Measurements from ENCODE around the gene GRID2. TPM values are rescaled to one million over a fixed set of nuclear protein-coding genes. Genes with fewer than 3 reads are reported as not detected.

GRID2 gene
- total RNA-seq, 6 experiments from 2014 or later: not detected

DNA sequence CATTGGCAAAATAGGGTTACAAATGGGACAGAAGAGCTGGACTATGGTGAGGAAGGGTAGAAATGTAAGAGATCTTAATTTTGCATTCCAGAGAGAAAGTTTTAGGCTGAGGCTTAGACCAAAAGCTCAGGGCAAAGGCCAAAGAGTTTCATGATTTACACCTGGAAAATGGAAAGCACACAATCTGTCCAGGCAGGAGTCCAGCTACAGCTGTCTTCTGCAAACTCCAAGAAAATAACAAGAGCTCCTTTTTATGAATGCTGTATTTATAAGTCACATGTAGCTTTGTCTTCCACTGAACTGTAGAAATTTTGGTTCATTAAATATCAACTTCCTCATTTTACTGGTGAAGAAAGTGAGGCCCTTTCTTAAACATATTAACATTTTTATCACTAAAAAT lies 1236.8 kb downstream of the GRID2 start:
- TF ChIP-seq CTCF (IDR thresholded peaks at IDR 0.05) (no peak), POLR2A (IDR thresholded peaks at IDR 0.05) (no peak)
- no peaks in the 10 kb centered on the region for H3K27me3 ChIP-seq
- no peaks in the 10 kb centered on the region for H3K4me1 ChIP-seq
- no peaks in the 10 kb centered on the region for H3K36me3 ChIP-seq
- no peak for ATAC-seq
- intact Hi-C loops (cut with DNase I): no loop called here
- H3K9me3 ChIP-seq: no peaks in the 10 kb centered on the region
- H3K4me3 ChIP-seq: no peak overlapping the region
- no peak overlapping the region for H3K27ac ChIP-seq
- DNase-seq: no peak

DNA sequence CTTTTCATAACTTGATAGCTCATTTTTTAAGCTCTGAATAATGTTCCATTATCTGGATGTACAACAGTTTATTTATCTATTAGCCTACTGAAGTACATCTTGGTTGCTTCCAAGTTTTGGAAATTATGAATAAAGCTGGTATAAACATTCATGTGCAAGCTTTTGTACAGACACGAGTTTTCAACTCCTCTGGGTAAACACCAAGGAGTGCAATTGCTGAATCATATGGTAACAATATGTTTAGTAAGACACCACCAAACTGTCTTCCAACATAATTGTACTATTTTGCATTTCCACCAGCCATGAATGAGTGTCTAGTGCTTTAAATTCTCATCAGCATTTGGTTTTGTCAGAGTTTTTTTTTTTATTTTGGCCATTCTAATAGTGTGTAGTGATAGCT lies 1258.1 kb downstream of the GRID2 start:
- Histone ChIP-seq H3K27ac (no peak overlapping the region), H3K4me3 (no peak overlapping the region), H3K27me3 (no peaks in the 10 kb centered on the region), H3K36me3 (no peaks in the 10 kb centered on the region), H3K9me3 (no peaks in the 10 kb centered on the region), H3K4me1 (no peaks in the 10 kb centered on the region)
- ATAC-seq: no peak
- no peak for DNase-seq
- WGBS (ENCODE audit: insufficient coverage, low coverage, low lambda C conversion rate, missing lambda C conversion rate): 40% methylated on average over 1 of the region's 1 CpG
- TF ChIP-seq CTCF (IDR thresholded peaks at IDR 0.05) (no peak), POLR2A (IDR thresholded peaks at IDR 0.05) (no peak)
- intact Hi-C loops (cut with DNase I): no loop called here

DNA sequence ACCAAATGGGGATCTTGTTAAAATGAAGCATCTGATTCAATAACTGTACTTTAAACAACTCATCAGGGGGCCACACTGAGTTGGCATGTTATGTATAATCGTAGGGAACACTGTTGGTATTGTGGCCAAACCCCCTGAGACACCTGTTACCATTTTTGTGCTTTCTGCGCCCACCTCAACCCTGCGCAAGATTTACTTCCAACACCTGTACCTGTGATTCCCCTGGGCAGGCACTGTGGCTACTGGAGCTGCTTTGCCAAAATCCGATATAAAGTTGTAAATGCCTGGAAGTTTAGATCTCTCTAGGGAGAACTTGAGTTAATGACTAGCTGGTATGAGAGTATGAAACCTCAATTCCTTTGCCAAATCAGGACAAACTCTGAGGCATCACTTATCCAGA lies 1265.0 kb downstream of the GRID2 start:
- no peaks in the 10 kb centered on the region for H3K27me3 ChIP-seq
- 50% methylated on average over 4 of the region's 4 CpGs for WGBS (ENCODE audit: insufficient coverage, low coverage, low lambda C conversion rate, missing lambda C conversion rate)
- H3K4me3 ChIP-seq: no peak overlapping the region
- TF ChIP-seq CTCF (IDR thresholded peaks at IDR 0.05) (no peak), POLR2A (IDR thresholded peaks at IDR 0.05) (no peak)
- DNase-seq (no peak), ATAC-seq (no peak)
- no peaks in the 10 kb centered on the region for H3K36me3 ChIP-seq
- no peaks in the 10 kb centered on the region for H3K9me3 ChIP-seq
- no peaks in the 10 kb centered on the region for H3K4me1 ChIP-seq
- intact Hi-C loops (cut with DNase I): no loop called here
- no peak overlapping the region for H3K27ac ChIP-seq

DNA sequence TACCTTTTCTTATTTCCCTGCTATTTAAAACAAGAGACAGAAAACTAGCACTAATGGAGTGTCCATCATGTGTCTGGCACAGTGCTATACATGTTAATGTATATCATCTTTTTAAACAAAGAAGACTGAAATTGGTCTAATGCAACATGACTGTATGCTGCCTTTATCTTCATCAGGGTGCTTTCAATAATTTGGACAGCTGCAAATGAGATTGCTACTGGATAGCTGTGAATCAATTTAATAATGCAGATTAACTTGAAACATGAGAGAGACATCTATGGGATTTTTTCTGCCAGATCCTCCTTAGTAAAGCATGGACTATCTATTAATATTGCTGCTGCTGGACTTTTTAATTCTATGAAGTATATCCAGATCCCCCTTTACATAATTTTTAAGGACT lies 1269.5 kb downstream of the GRID2 start:
- no peaks in the 10 kb centered on the region for H3K36me3 ChIP-seq
- no peak for TF ChIP-seq POLR2A (IDR thresholded peaks at IDR 0.05)
- no peak for TF ChIP-seq CTCF (IDR thresholded peaks at IDR 0.05)
- intact Hi-C loops (cut with DNase I): no loop called here
- H3K9me3 ChIP-seq: no peaks in the 10 kb centered on the region
- H3K4me1 ChIP-seq: no peaks in the 10 kb centered on the region
- no peak for ATAC-seq
- no peak for DNase-seq
- no peaks in the 10 kb centered on the region for H3K27me3 ChIP-seq
- H3K4me3 ChIP-seq: no peak overlapping the region
- no peak overlapping the region for H3K27ac ChIP-seq

GRCh38 chr4:93578942-93579341 lies 1275.2 kb downstream of the GRID2 start:
- Histone ChIP-seq H3K27ac (no peak overlapping the region), H3K36me3 (no peaks in the 10 kb centered on the region), H3K27me3 (no peaks in the 10 kb centered on the region), H3K4me3 (no peak overlapping the region), H3K9me3 (no peaks in the 10 kb centered on the region), H3K4me1 (no peaks in the 10 kb centered on the region)
- DNase-seq (no peak), ATAC-seq (no peak)
- TF ChIP-seq CTCF (IDR thresholded peaks at IDR 0.05): no peak
- no peak for TF ChIP-seq POLR2A (IDR thresholded peaks at IDR 0.05)
- intact Hi-C loops (cut with DNase I): no loop called here
- WGBS (ENCODE audit: insufficient coverage, low coverage, low lambda C conversion rate, missing lambda C conversion rate): 58% methylated on average over 4 of the region's 4 CpGs
